ENCODE data around the gene CPM.
"Not testable (repeated sequence)": the region's sequence is repeated elsewhere in the genome, so short reads cannot be mapped to it uniquely, and the experiment has no call there.

- not testable (repeated sequence) for TF ChIP-seq CTCF (IDR thresholded peaks at IDR 0.05); MAFK (IDR thresholded peaks at IDR 0.05; ENCODE audit: partially characterized antibody); BHLHE40 (IDR thresholded peaks at IDR 0.05; ENCODE audit: low read depth, low read length); USF2 (IDR thresholded peaks at IDR 0.05); SMC3 (IDR thresholded peaks at IDR 0.05); HDAC2 (IDR thresholded peaks at IDR 0.05); EP300 (IDR thresholded peaks at IDR 0.05); POLR2A (IDR thresholded peaks at IDR 0.05; ENCODE audit: low read length); RNF2 (IDR thresholded peaks at IDR 0.05; ENCODE audit: borderline replicate concordance, low read depth); CBX2 (IDR thresholded peaks at IDR 0.05; ENCODE audit: borderline replicate concordance, low read depth); REST (IDR thresholded peaks at IDR 0.05); JUNB (IDR thresholded peaks at IDR 0.05)
These were observed 129.9 kb downstream of the CPM start for GRCh38 chr12:68802911-68803651.

Data from A549 (cell line).